ENCODE measurements around the gene TTC29.
"Not testable (repeated sequence)": the region's sequence is repeated elsewhere in the genome, so short reads cannot be mapped to it uniquely, and the experiment has no call there.

DNA sequence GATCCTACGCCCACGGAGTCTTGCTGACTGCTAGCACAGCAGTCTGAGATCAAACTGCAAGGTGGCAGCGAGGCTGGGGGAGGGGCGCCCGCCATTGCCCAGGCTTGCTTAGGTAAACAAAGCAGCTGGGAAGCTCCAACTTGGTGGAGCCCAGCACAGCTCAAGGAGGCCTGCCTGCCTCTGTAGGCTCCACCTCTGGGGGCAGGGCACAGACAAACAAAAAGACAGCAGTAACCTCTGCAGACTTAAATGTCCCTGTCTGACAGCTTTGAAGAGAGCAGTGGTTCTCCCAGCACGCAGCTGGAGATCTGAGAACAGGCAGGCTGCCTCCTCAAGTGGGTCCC, 281.7 kb downstream of the TTC29 start:
- not testable (repeated sequence) for TF ChIP-seq CTCF (conservative IDR thresholded peaks at IDR 0.05); ZFX (IDR thresholded peaks at IDR 0.05)
